Measurements from ENCODE around the gene KLRC3.
"Not testable (repeated sequence)": the region's sequence is repeated elsewhere in the genome, so short reads cannot be mapped to it uniquely, and the experiment has no call there.

DNA sequence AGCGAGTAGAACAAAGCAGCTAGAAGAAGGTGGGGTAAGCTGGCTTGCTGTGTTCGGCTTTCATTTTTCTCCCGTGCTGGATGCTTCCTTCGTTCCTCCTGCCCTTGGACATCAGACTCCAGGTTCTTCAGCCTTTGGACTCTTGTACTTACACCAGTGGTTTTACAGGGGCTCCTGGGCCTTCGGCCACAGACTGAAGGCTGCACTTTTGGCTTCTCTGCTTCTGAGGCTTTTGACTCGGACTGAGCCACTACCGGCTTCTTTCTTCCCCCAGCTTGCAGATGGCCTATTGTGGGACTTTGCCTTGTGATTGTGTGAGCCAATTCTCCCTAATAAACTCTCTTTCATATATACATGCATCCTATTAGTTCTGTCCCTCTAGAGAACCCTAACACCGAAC lies 5.5 kb upstream of the KLRC3 start:
- TF ChIP-seq, protein P1, sequence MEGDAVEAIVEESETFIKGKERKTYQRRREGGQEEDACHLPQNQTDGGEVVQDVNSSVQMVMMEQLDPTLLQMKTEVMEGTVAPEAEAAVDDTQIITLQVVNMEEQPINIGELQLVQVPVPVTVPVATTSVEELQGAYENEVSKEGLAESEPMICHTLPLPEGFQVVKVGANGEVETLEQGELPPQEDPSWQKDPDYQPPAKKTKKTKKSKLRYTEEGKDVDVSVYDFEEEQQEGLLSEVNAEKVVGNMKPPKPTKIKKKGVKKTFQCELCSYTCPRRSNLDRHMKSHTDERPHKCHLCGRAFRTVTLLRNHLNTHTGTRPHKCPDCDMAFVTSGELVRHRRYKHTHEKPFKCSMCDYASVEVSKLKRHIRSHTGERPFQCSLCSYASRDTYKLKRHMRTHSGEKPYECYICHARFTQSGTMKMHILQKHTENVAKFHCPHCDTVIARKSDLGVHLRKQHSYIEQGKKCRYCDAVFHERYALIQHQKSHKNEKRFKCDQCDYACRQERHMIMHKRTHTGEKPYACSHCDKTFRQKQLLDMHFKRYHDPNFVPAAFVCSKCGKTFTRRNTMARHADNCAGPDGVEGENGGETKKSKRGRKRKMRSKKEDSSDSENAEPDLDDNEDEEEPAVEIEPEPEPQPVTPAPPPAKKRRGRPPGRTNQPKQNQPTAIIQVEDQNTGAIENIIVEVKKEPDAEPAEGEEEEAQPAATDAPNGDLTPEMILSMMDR (IDR thresholded peaks at IDR 0.05), result not testable (repeated sequence)
- TF ChIP-seq POLR2A (IDR thresholded peaks at IDR 0.05; ENCODE audit: low read depth); POLR2AphosphoS5 (IDR thresholded peaks at IDR 0.05): not testable (repeated sequence)
